NCI-H524 (cell line): ENCODE measurements around the gene MLPH.

Experiments
- DNase-seq, 2 experiments: peaks; one replicate each; lab custom pipeline; 2025; lab: John Stamatoyannopoulos, UW

Gene MLPH

GRCh38 chr2:237478979-237479378, 8.1 kb upstream of the MLPH start:
- no peak for DNase-seq

- no peak for DNase-seq
Observed at GRCh38 chr2:237479747-237480146, 7.3 kb upstream of the MLPH start.

GRCh38 chr2:237480556-237480955, 6.5 kb upstream of the MLPH start:
- DNase-seq: no peak

GRCh38 chr2:237480988-237481525, 6.0 kb upstream of the MLPH start:
- no peak for DNase-seq

GRCh38 chr2:237482485-237482884, 4.6 kb upstream of the MLPH start:
- no peak for DNase-seq

GRCh38 chr2:237483018-237483731, 3.9 kb upstream of the MLPH start:
- DNase-seq: no peak

- DNase-seq: no peak
Observed at GRCh38 chr2:237485304-237485703, 1.7 kb upstream of the MLPH start.

- no peak for DNase-seq
Observed at GRCh38 chr2:237485844-237486243, 1.2 kb upstream of the MLPH start.

GRCh38 chr2:237486334-237486818, 675 bp upstream of the MLPH start:
- no peak for DNase-seq

- no peak for DNase-seq
Observed at GRCh38 chr2:237487496-237487895, 445 bp downstream of the MLPH start.

GRCh38 chr2:237488295-237488694, 1.2 kb downstream of the MLPH start:
- no peak for DNase-seq

GRCh38 chr2:237488901-237489860, 2.1 kb downstream of the MLPH start:
- DNase-seq: no peak

GRCh38 chr2:237490009-237490711, 3.1 kb downstream of the MLPH start:
- DNase-seq: no peak

- no peak for DNase-seq
Observed at GRCh38 chr2:237490795-237491194, 3.7 kb downstream of the MLPH start.

- no peak for DNase-seq
Observed at GRCh38 chr2:237491515-237492118, 4.6 kb downstream of the MLPH start.

GRCh38 chr2:237492137-237492890, 5.3 kb downstream of the MLPH start:
- DNase-seq: no peak

- no peak for DNase-seq
Observed at GRCh38 chr2:237494066-237494465, 7.0 kb downstream of the MLPH start.

- no peak for DNase-seq
Observed at GRCh38 chr2:237495521-237496117, 8.6 kb downstream of the MLPH start.

GRCh38 chr2:237496428-237496827, 9.4 kb downstream of the MLPH start:
- no peak for DNase-seq

- no peak for DNase-seq
Observed at GRCh38 chr2:237497009-237497837, 10.2 kb downstream of the MLPH start.
